Measurements from ENCODE around the gene FCN3.

The FCN3 gene

DNA sequence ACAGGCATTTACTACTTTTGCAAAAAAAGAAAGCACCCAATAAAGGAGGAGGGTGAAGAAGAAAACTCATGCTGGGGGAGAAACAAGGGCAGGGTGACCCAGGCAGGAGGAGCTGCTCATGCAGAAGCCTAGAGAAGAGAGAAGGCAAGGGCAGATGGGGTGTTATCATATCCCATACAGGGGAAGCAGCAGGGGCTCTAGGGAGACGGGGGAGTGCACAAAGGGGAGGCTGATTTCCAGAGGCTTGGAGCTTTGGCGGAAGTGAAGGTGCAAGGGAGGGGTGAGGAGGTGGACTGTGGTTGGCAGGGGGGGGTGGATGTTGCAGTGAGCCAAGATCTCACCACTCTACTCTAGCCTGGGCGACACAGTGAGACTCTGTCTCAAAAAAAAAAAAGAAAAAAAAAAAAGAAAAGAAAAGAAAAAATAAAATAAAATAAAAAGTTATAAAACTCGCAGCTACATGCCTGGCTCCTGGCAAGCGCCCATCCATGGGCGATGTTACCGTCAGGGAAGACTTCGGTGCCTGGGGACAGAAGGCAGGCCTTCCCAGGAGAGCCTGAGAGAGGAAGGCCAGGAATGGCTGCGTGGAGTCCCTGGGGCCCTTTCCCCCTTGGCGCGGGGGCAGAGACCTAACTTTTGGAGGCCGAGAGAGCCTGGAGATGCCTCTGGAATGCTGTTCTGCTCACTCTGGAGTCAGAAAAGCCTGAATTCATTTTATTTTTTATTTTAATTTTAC lies 3.3 kb upstream of the FCN3 start:
- no peak for DNase-seq (ENCODE audit: extremely low read depth, low read depth)
- TF ChIP-seq, protein P1, sequence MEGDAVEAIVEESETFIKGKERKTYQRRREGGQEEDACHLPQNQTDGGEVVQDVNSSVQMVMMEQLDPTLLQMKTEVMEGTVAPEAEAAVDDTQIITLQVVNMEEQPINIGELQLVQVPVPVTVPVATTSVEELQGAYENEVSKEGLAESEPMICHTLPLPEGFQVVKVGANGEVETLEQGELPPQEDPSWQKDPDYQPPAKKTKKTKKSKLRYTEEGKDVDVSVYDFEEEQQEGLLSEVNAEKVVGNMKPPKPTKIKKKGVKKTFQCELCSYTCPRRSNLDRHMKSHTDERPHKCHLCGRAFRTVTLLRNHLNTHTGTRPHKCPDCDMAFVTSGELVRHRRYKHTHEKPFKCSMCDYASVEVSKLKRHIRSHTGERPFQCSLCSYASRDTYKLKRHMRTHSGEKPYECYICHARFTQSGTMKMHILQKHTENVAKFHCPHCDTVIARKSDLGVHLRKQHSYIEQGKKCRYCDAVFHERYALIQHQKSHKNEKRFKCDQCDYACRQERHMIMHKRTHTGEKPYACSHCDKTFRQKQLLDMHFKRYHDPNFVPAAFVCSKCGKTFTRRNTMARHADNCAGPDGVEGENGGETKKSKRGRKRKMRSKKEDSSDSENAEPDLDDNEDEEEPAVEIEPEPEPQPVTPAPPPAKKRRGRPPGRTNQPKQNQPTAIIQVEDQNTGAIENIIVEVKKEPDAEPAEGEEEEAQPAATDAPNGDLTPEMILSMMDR (IDR thresholded peaks at IDR 0.05; ENCODE audit: low read depth, low read length): no peak

GRCh38 chr1:27372808-27373690 lies 1.6 kb downstream of the FCN3 start:
- DNase-seq (ENCODE audit: extremely low read depth, low read depth): no peak
- TF ChIP-seq, protein P1 (IDR thresholded peaks at IDR 0.05; ENCODE audit: low read depth, low read length): peak; percentile 11

DNA sequence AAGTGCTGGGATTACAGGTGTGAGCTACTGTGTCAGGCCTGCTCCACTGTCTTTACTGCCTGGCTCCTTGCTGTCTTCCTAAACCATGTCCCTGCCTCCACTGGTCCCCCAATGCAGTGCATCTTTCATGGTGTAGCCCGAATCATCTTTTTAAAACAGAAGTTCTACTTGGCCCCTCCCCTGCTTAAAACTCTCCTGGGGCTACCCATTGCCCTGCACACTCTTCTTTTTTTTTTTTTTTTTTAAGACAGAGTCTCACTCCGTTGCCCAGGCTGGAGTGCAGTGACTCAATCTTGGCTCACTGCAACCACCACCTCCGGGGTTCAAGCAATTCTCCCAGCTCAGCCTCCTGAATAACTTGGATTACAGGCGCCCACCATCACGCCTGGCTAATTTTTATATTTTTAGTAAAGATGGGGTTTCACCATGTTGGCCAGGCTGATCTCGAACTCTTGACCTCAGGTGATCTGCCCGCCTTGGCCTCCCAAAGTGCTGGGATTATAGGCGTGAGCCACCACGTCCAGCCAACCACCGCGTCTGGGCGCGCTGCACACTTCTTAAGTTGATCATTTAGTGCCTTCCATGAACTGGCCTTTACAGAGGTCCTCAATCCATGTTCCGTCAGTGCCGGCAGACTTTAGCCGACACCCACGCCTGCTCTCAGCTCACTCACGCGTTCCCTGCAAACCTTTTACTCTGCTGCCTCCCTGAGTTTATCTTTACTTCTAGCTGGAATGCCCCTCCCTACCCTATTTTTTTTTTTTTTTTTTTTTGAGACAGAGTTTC lies 2.4 kb downstream of the FCN3 start:
- TF ChIP-seq, protein P1 (IDR thresholded peaks at IDR 0.05; ENCODE audit: low read depth, low read length): no peak

GRCh38 chr1:27368869-27369582 lies 5.6 kb downstream of the FCN3 start:
- TF ChIP-seq, protein P1 (IDR thresholded peaks at IDR 0.05; ENCODE audit: low read depth, low read length): peak; percentile 23
- DNase-seq (ENCODE audit: extremely low read depth, low read depth): no peak

More for the DNA sequence above, 2.4 kb downstream of the FCN3 start:
- no peak for DNase-seq (ENCODE audit: extremely low read depth, low read depth)

- TF ChIP-seq, protein P1 (IDR thresholded peaks at IDR 0.05; ENCODE audit: low read depth, low read length): no peak
- DNase-seq (ENCODE audit: extremely low read depth, low read depth): no peak
Measured at GRCh38 chr1:27367160-27367650, 7.4 kb downstream of the FCN3 start.

GRCh38 chr1:27366411-27367159 lies 8.0 kb downstream of the FCN3 start, which contains the start of gene MAP3K6:
Gene MAP3K6 (minus strand): TSS chr1:27366961. CDS start chr1:27366597, 364 bp downstream.
- TF ChIP-seq, protein P1 (IDR thresholded peaks at IDR 0.05; ENCODE audit: low read depth, low read length): peak; percentile 22
- DNase-seq (ENCODE audit: extremely low read depth, low read depth): peak; percentile 45

All from AG09319 (cell line).